ENCODE data around the gene DLL3.

Gene DLL3

DNA sequence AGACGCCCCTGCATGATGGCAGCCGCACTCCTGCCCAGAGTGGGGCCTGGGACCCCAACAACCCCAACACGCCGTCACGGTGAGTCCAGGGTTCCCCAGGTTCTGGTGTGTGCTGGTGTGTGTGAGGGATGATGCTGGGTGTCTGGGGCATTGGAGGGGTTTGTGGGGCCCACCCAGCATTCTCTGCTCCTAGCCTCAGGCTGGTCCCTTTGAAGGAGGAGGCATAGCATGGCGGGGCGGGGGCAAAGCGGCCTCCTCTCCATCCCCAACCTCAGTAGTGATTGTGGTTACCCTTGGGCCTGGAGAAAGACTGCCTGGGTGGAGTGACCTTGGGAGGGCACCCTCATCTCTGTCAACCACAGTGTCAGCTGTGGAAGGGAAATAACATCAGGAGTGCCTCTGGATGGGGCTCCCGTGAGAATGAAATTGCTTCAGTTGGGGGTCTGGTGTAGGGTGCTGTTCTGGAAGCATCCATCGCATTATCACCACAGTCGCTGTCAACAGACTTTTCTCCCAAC is 25.2 kb upstream of the DLL3 start:
- H3K36me3 ChIP-seq (ENCODE audit: control insufficient read depth in 2 of 2, insufficient read depth in 1 of 2, low read length in 2 of 2): peaks cover 82 to 97% of the 10 kb centered on the region in 2 experiments
- POLR2A ChIA-PET: interaction anchor here (1.0 to 3.6 kb wide), 5 partner anchors 28 to 59 kb away, joined by 4 to 29 read pairs (median 7); partner anchors contain the start of genes EID2B, RPS16 and SUPT5H
- H3K27ac ChIP-seq (ENCODE audit: extremely low read depth, low read depth, low read length): no peak overlapping the region
- H3K4me1 ChIP-seq (ENCODE audit: control insufficient read depth, insufficient read depth, low read length): no peaks in the 10 kb centered on the region
- TF ChIP-seq ZFP69B (tag by site-specific recombination; IDR thresholded peaks at IDR 0.05) (peak; percentile 76), ZBTB21 (tag by site-specific recombination; IDR thresholded peaks at IDR 0.05) (no peak), ZNF423 (tag by site-specific recombination; IDR thresholded peaks at IDR 0.05) (no peak)
- TF ChIP-seq, protein P1, sequence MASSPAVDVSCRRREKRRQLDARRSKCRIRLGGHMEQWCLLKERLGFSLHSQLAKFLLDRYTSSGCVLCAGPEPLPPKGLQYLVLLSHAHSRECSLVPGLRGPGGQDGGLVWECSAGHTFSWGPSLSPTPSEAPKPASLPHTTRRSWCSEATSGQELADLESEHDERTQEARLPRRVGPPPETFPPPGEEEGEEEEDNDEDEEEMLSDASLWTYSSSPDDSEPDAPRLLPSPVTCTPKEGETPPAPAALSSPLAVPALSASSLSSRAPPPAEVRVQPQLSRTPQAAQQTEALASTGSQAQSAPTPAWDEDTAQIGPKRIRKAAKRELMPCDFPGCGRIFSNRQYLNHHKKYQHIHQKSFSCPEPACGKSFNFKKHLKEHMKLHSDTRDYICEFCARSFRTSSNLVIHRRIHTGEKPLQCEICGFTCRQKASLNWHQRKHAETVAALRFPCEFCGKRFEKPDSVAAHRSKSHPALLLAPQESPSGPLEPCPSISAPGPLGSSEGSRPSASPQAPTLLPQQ (tag by site-specific recombination; IDR thresholded peaks at IDR 0.05): peak; percentile 85
- TF ChIP-seq, protein P2, sequence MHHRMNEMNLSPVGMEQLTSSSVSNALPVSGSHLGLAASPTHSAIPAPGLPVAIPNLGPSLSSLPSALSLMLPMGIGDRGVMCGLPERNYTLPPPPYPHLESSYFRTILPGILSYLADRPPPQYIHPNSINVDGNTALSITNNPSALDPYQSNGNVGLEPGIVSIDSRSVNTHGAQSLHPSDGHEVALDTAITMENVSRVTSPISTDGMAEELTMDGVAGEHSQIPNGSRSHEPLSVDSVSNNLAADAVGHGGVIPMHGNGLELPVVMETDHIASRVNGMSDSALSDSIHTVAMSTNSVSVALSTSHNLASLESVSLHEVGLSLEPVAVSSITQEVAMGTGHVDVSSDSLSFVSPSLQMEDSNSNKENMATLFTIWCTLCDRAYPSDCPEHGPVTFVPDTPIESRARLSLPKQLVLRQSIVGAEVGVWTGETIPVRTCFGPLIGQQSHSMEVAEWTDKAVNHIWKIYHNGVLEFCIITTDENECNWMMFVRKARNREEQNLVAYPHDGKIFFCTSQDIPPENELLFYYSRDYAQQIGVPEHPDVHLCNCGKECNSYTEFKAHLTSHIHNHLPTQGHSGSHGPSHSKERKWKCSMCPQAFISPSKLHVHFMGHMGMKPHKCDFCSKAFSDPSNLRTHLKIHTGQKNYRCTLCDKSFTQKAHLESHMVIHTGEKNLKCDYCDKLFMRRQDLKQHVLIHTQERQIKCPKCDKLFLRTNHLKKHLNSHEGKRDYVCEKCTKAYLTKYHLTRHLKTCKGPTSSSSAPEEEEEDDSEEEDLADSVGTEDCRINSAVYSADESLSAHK (tag by site-specific recombination; IDR thresholded peaks at IDR 0.05): no peak
- no peaks in the 10 kb centered on the region for H3K9me3 ChIP-seq (ENCODE audit: control insufficient read depth, insufficient read depth, low read depth, low read length)
- CTCF ChIA-PET: interaction anchor here (0.5 to 6.1 kb wide), 34 partner anchors 10 to 503 kb away, joined by 3 to 174 read pairs (median 7); partner anchors contain the start of genes DLL3, EID2, EID2B and GMFG
- no peak overlapping the region for H3K4me3 ChIP-seq (ENCODE audit: low read depth, low read length)

DNA sequence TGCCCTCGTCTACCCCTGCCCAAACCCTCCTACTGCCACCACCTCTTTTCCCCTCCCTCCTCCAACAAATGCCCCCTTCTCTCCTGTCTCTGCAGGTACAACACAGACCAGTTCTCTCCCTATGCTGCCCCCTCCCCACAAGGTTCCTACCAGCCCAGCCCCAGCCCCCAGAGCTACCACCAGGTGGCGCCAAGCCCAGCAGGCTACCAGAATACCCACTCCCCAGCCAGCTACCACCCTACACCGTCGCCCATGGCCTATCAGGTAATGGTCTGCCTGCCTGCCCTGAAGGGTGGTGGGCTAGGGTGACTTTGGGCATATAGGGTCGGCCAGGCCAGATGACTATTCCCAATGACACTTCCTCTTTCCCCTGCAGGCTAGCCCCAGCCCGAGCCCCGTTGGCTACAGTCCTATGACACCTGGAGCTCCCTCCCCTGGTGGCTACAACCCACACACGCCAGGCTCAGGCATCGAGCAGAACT is 24.6 kb upstream of the DLL3 start:
- POLR2A ChIA-PET: interaction anchor here (0.9 to 3.6 kb wide), 5 partner anchors 29 to 59 kb away, joined by 4 to 29 read pairs (median 6); partner anchors contain the start of genes EID2B, RPS16 and SUPT5H
- TF ChIP-seq ZNF423 (tag by site-specific recombination; IDR thresholded peaks at IDR 0.05) (no peak), ZNF350 (tag by site-specific recombination; IDR thresholded peaks at IDR 0.05) (no peak), ZNF571 (tag by site-specific recombination; IDR thresholded peaks at IDR 0.05) (no peak), ZFP41 (tag by site-specific recombination; IDR thresholded peaks at IDR 0.05; ENCODE audit: borderline replicate concordance) (0 out of 2 replicates have a peak, but pooled peaks have one; percentile 53), ZNF155 (tag by site-specific recombination; IDR thresholded peaks at IDR 0.05) (no peak), ZNF404 (tag by site-specific recombination; IDR thresholded peaks at IDR 0.05) (no peak), ZBTB48 (tag by site-specific recombination; IDR thresholded peaks at IDR 0.05) (peak; percentile 46; the same call in 1 of the 2 replicates), MEIS1 (CRISPR knock-in tag; IDR thresholded peaks at IDR 0.05; ENCODE audit: borderline replicate concordance) (no peak), ZNF548 (tag by site-specific recombination; IDR thresholded peaks at IDR 0.05) (0 out of 2 replicates have a peak, but pooled peaks have one; percentile 11), ZNF660 (tag by site-specific recombination; IDR thresholded peaks at IDR 0.05) (no peak), ZNF544 (tag by site-specific recombination; IDR thresholded peaks at IDR 0.05) (no peak), WT1 (tag by site-specific recombination; IDR thresholded peaks at IDR 0.05) (peak; percentile 31; the same call in 1 of the 2 replicates), KLF10 (tag by site-specific recombination; IDR thresholded peaks at IDR 0.05) (no peak), ZNF394 (tag by site-specific recombination; IDR thresholded peaks at IDR 0.05; ENCODE audit: borderline replicate concordance) (no peak), SALL2 (tag by site-specific recombination; IDR thresholded peaks at IDR 0.05; ENCODE audit: borderline replicate concordance) (no peak; the same call in 1 of the 2 replicates), SP7 (tag by site-specific recombination; IDR thresholded peaks at IDR 0.05) (0 out of 2 replicates have a peak, but pooled peaks have one; percentile 39), ZBTB8A (tag by site-specific recombination; IDR thresholded peaks at IDR 0.05) (no peak), ZNF223 (tag by site-specific recombination; IDR thresholded peaks at IDR 0.05) (no peak), ZNF19 (tag by site-specific recombination; IDR thresholded peaks at IDR 0.05; ENCODE audit: low read depth) (0 out of 2 replicates have a peak, but pooled peaks have one; percentile 28), GLIS2 (tag by site-specific recombination; IDR thresholded peaks at IDR 0.05) (0 out of 2 replicates have a peak, but pooled peaks have one; percentile 4), ZNF837 (tag by site-specific recombination; IDR thresholded peaks at IDR 0.05) (no peak)
- TF ChIP-seq, protein P3, sequence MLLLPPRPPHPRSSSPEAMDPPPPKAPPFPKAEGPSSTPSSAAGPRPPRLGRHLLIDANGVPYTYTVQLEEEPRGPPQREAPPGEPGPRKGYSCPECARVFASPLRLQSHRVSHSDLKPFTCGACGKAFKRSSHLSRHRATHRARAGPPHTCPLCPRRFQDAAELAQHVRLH (tag by site-specific recombination; IDR thresholded peaks at IDR 0.05): peak; percentile 66; the same call in 1 of the 2 replicates
- TF ChIP-seq, protein P4, sequence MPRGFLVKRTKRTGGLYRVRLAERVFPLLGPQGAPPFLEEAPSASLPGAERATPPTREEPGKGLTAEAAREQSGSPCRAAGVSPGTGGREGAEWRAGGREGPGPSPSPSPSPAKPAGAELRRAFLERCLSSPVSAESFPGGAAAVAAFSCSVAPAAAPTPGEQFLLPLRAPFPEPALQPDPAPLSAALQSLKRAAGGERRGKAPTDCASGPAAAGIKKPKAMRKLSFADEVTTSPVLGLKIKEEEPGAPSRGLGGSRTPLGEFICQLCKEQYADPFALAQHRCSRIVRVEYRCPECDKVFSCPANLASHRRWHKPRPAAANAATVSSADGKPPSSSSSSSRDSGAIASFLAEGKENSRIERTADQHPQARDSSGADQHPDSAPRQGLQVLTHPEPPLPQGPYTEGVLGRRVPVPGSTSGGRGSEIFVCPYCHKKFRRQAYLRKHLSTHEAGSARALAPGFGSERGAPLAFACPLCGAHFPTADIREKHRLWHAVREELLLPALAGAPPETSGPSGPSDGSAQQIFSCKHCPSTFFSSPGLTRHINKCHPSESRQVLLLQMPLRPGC (tag by site-specific recombination; IDR thresholded peaks at IDR 0.05): no peak
- TF ChIP-seq, protein P5, sequence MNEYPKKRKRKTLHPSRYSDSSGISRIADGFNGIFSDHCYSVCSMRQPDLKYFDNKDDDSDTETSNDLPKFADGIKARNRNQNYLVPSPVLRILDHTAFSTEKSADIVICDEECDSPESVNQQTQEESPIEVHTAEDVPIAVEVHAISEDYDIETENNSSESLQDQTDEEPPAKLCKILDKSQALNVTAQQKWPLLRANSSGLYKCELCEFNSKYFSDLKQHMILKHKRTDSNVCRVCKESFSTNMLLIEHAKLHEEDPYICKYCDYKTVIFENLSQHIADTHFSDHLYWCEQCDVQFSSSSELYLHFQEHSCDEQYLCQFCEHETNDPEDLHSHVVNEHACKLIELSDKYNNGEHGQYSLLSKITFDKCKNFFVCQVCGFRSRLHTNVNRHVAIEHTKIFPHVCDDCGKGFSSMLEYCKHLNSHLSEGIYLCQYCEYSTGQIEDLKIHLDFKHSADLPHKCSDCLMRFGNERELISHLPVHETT (tag by site-specific recombination; IDR thresholded peaks at IDR 0.05): no peak

More for the DNA sequence above, 24.6 kb upstream of the DLL3 start:
- H3K36me3 ChIP-seq (ENCODE audit: control insufficient read depth in 2 of 2, insufficient read depth in 1 of 2, low read length in 2 of 2): peaks cover 76 to 91% of the 10 kb centered on the region in 2 experiments
- no peaks in the 10 kb centered on the region for H3K4me1 ChIP-seq (ENCODE audit: control insufficient read depth, insufficient read depth, low read length)
- H3K4me3 ChIP-seq (ENCODE audit: low read depth, low read length): no peak overlapping the region
- H3K9me3 ChIP-seq (ENCODE audit: control insufficient read depth, insufficient read depth, low read depth, low read length): no peaks in the 10 kb centered on the region
- no peak overlapping the region for H3K27ac ChIP-seq (ENCODE audit: extremely low read depth, low read depth, low read length)
- CTCF ChIA-PET: interaction anchor here (0.6 to 6.1 kb wide), 49 partner anchors 9 to 503 kb away, joined by 3 to 174 read pairs (median 5); partner anchors contain the start of genes DLL3, EID2, EID2B and GMFG
